Pulmonary artery endothelial cell (primary cell): ENCODE data around the gene INPPL1. TPM values are rescaled to one million over a fixed set of nuclear protein-coding genes. Genes with fewer than 3 reads are reported as not detected.
"Not testable (repeated sequence)": the region's sequence is repeated elsewhere in the genome, so short reads cannot be mapped to it uniquely, and the experiment has no call there.

Source experiments
- DNase-seq: peaks from one replicate; pipeline ENCODE4 v3.0.0-alpha.2; 2011; ENCODE audit warnings: low read depth, low spot score
- total RNA-seq: library from RNA; depleted of rRNA; stranded (reverse); fragments of >200 nt; gene quantifications from 2 replicates; pipeline ENCODE4 v1.2.3, GENCODE V29; 2014

INPPL1 gene
- 51.4 and 65.5 TPM in 2 replicates for total RNA-seq

- DNase-seq: no peak
Observed at GRCh38 chr11:72224564-72225410, at the start of gene INPPL1. Gene INPPL1 (plus strand): TSS chr11:72224767. CDS start chr11:72224985, 218 bp downstream.

DNA sequence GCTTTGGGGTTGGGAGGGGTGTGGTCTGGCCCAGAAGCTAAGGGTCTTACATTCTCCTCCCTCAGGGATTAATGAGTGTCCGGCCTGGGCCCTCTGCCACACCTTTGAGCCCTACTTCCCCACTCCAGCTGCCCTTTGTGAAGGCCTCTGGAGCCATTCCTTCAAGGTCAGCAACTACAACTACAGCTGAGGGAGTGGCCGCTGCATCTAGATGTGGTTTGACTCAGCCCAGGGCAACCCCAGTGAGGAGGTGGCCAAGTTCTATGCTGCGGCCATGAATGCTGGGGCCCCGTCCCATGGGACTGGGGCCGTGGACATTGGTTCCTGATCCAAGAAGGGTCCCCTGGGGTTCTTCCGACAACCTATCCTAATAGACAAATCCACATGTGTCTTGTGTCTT lies 46.9 kb upstream of the INPPL1 start:
- DNase-seq: no peak

GRCh38 chr11:72179049-72179803 lies 45.3 kb upstream of the INPPL1 start:
- DNase-seq: no peak

- DNase-seq: no peak
Observed at GRCh38 chr11:72179804-72180396, 44.7 kb upstream of the INPPL1 start.

DNA sequence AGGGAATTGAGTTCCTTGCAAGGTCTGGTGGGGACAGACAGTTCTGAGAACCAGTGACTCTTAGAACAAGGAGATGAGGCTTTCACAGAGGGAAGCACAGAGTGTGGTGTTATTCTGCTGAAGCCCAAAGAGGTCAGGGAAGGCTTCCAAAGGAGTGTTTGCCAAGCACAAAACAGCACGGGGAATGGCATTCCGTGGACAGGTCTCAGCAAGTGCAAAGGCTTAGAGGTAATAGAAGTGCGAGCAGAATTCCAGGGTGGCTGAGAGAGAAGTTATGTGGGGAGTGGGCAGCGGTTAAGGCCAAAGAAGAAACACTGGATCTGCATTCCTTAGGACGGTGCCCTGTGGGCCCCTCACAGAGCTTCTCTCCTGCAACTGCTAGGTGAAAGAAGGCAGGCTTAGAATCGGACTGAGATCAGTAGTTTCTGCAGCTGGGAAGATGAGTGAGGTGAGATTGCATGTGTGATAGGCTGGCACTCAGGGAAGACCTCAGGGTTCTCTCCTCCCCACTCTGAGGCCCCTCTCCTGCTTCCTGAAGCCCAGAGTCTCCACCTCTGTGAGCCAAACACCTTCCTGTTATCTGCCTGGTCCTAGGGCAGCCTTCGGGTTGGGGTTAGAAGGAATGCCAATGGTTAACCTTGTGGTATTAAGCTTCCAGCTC lies 43.5 kb upstream of the INPPL1 start:
- DNase-seq: not testable (repeated sequence)

- not testable (repeated sequence) for DNase-seq
Observed at GRCh38 chr11:72181553-72181958, 43.0 kb upstream of the INPPL1 start.

DNA sequence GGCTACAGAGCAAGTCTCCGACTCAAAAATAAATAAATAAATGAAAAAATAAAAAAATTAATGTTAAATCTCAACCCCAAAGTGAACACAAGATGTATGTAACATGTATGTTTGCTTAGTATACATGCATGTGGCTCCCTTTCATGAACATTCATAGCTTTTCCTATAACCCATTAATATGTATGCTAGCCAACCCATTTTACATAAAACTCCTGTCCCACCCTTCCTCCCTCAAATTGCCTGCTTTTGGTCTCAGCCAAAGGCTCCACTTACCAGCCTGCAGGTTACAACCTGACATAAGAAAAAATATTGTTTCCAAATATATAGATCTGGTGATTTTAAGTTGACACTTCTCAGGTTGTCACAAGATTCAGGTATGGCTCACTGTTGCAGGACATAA lies 36.3 kb upstream of the INPPL1 start:
- DNase-seq: no peak

- DNase-seq: no peak
Observed at GRCh38 chr11:72189455-72190250, 34.9 kb upstream of the INPPL1 start.

GRCh38 chr11:72190631-72191071 lies 33.9 kb upstream of the INPPL1 start:
- DNase-seq: no peak

GRCh38 chr11:72191961-72192381 lies 32.6 kb upstream of the INPPL1 start, which contains the start of gene FOLR1:
Gene FOLR1 (plus strand): TSS chr11:72192140. CDS start chr11:72192174, 34 bp downstream.
- DNase-seq: no peak

DNA sequence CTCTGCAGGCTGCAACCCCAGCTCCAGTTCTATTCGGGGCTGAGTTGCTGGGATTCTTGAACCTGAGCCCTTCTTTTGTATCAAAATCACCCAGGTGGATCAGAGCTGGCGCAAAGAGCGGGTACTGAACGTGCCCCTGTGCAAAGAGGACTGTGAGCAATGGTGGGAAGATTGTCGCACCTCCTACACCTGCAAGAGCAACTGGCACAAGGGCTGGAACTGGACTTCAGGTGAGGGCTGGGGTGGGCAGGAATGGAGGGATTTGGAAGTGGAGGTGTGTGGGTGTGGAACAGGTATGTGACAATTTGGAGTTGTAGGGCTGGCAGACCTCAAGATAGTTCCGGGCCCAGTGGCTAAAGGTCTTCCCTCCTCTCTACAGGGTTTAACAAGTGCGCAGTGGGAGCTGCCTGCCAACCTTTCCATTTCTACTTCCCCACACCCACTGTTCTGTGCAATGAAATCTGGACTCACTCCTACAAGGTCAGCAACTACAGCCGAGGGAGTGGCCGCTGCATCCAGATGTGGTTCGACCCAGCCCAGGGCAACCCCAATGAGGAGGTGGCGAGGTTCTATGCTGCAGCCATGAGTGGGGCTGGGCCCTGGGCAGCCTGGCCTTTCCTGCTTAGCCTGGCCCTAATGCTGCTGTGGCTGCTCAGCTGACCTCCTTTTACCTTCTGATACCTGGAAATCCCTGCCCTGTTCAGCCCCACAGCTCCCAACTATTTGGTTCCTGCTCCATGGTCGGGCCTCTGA lies 28.9 kb upstream of the INPPL1 start:
- DNase-seq: no peak

GRCh38 chr11:72201445-72201844 lies 23.1 kb upstream of the INPPL1 start:
- not testable (repeated sequence) for DNase-seq

GRCh38 chr11:72202571-72202970 lies 22.0 kb upstream of the INPPL1 start:
- DNase-seq: no peak

DNA sequence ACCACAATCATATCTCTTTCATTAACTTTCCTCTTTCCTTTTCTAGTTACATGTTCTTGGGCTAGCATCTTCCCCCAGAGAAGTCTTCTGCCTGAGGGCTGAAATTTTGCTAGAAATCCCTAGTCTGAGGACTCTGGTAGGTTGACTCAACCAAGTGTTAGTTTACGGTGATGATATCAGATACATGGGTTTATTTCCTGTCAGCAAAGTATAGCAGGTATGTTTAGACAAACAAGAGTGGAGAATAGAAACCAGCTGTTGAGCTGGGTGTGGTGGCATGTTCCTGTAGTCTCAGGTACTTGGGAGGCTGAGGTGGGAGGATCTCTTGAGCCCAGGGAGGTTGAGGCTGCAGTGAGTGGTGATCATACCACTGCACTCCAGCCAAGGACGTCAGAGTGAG lies 21.4 kb upstream of the INPPL1 start:
- DNase-seq: no peak

GRCh38 chr11:72204886-72205285 lies 19.7 kb upstream of the INPPL1 start:
- no peak for DNase-seq

- DNase-seq: not testable (repeated sequence)
Observed at GRCh38 chr11:72206794-72207193, 17.8 kb upstream of the INPPL1 start.

GRCh38 chr11:72208281-72208680 lies 16.3 kb upstream of the INPPL1 start:
- DNase-seq: no peak

DNA sequence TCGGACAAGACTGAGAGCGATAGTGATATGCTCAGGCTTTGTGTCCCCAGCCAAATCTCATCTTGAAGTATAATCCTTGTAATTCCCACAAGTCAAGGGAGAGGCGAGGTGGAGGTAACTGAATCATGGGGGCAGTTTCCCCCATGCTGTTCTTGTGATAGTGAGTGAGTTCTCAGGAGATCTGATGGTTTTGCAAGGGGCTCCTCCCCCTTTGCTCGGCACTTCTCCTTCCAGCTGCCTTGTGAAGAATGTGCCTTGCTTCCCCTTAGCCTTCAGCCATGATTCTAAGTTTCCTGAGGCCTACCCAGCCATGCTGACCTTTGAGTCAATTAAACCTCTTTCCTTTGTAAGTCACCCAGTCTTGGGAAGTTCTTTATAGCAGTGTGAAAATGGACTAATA lies 15.5 kb upstream of the INPPL1 start:
- no peak for DNase-seq

- DNase-seq: no peak
Observed at GRCh38 chr11:72216638-72217037, 7.9 kb upstream of the INPPL1 start, which contains the start of gene FOLR2. Gene FOLR2 (plus strand): TSS chr11:72216794. CDS start chr11:72218585, 1,791 bp downstream.

DNA sequence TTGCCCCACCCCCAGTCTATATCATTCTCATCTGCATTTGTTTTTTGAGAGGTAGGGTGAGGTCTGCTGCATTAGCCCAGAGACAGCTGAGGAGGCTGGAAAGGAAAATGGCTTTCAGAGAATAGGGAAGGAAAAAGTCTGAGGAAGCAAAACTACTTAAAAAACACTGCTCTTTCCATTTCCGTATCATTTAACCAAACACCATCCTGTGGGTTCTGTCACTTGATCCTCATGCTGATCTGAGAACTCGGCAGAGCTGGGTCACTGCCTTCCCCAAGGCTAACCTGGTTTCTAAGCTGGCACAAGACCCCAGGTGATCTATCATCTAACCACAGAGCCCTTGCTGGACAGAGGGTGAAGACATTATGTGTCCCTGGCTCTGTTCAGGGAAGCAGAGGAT lies 6.7 kb upstream of the INPPL1 start:
- no peak for DNase-seq
